Epithelial cell of esophagus (primary cell): ENCODE data around the gene OOSP4B.
"Not testable (repeated sequence)": the region's sequence is repeated elsewhere in the genome, so short reads cannot be mapped to it uniquely, and the experiment has no call there.

Experiments used
- DNase-seq: peaks from one replicate; pipeline ENCODE4 v3.0.0; 2010; ENCODE audit warnings: low read depth
- H3K4me3 ChIP-seq: 2 replicates; pipeline ENCODE4 v1.5.1; 2011; ENCODE audit warnings: mild to moderate bottlenecking, low read length, control low read depth
- TF ChIP-seq, protein P1 (sequence below): IDR thresholded peaks from 2 replicates; pipeline ENCODE4 v1.5.1; 2011; ENCODE audit warnings: low read depth, mild to moderate bottlenecking, low read length, control low read depth, inconsistent platforms; ENCODE audit not compliant: insufficient read depth; ENCODE audit errors: missing control alignments

The OOSP4B gene

DNA sequence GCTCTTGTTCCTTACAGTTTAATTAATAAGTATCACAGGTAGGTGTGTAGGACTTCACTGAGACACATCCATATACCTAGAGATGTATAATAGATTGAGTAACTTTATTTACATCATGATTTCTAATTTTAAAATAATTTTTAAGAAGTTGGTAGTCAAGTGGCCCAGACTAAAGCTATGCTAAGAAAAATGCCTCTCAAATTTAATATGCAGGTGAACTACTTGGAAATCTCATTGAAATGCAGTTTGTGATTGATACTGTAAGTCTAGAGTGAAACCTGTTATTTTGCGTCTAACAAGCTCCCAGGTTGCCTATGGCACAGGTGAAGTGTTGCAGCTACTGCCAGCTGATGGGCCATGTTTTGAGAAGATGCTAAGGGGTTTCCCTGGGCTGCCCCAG is at the start of gene OOSP4B:
OOSP4B (plus strand) TSS at position 301 of the 400 bp plus-strand sequence.
- DNase-seq, result no peak
- TF ChIP-seq, protein P1, sequence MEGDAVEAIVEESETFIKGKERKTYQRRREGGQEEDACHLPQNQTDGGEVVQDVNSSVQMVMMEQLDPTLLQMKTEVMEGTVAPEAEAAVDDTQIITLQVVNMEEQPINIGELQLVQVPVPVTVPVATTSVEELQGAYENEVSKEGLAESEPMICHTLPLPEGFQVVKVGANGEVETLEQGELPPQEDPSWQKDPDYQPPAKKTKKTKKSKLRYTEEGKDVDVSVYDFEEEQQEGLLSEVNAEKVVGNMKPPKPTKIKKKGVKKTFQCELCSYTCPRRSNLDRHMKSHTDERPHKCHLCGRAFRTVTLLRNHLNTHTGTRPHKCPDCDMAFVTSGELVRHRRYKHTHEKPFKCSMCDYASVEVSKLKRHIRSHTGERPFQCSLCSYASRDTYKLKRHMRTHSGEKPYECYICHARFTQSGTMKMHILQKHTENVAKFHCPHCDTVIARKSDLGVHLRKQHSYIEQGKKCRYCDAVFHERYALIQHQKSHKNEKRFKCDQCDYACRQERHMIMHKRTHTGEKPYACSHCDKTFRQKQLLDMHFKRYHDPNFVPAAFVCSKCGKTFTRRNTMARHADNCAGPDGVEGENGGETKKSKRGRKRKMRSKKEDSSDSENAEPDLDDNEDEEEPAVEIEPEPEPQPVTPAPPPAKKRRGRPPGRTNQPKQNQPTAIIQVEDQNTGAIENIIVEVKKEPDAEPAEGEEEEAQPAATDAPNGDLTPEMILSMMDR, result no peak
- no peak within 1 kb of the TSS for H3K4me3 ChIP-seq

DNA sequence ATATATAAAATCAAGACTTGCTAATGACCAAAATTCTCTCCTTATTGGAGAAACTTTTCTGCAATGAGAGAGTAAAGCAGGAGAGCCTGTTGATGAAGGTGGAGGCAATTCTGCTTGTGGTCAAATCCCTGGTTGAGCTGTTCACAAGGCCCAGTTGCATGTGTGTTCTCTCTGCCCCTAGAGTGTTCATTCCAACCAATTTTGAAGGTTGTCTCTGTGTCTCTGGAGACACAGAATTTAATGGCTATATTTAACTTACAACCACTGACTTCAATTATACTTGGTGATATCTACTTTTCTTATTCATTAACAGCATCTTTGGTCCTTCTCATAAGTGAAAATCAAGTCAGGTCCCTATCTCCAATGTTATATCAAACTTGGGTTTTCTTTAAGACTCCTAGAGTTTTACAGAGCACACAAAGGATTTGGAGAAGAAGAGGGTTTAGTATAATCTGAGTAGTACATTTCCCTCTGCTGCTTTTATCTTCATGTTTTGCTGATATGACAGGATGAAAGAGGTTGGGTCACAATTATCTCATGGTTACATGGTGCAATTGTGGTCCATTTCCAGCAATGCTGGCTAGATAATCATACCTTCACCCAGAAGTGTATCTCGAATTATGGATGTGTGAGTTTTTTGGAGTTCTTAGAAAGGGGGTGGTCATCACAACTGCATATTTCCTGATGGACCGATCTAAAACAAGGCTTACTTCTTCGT is 49.1 kb upstream of the OOSP4B start:
- DNase-seq, result no peak
- no peak overlapping the region for H3K4me3 ChIP-seq
- TF ChIP-seq, protein P1, result no peak

DNA sequence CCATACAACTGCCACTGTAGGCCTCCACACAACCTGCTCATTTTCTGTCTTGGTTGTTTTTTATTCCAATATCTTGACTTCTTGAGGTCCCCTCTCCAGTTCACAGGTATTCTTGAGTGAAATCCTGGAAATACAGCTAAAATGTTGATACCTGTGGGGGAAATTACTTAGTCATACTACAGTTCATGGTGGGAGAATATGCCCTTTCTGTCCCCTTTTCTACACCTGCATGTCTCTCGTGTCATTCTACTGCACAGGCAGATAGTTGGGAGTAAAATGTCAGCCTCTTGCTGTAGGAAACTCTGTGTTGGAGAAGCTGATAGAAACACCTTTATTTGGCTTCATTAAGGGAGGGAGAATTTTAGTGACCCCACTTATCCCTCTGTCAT is 48.6 kb upstream of the OOSP4B start:
- TF ChIP-seq, protein P1, result no peak
- H3K4me3 ChIP-seq, result no peak overlapping the region
- no peak for DNase-seq

DNA sequence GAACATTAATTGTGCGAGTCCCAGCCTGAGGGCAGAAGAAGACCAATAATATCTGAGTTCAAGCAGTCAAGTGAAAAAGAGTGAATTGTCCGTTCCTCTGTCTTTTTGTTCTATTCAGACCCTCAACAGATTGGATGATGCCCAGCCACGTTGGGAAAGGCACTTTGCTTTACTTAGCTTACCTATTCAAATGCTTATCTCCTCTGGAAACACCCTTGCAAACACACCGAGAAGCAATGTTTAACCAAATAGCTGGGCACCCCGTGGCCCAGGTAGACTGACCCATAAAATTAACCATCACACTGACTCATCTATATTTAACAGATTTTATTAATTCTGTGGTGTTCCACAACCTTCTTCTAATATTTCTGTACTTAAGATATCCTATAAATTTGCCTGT is 43.9 kb upstream of the OOSP4B start:
- no peak overlapping the region for H3K4me3 ChIP-seq
- no peak for DNase-seq
- TF ChIP-seq, protein P1, result no peak

DNA sequence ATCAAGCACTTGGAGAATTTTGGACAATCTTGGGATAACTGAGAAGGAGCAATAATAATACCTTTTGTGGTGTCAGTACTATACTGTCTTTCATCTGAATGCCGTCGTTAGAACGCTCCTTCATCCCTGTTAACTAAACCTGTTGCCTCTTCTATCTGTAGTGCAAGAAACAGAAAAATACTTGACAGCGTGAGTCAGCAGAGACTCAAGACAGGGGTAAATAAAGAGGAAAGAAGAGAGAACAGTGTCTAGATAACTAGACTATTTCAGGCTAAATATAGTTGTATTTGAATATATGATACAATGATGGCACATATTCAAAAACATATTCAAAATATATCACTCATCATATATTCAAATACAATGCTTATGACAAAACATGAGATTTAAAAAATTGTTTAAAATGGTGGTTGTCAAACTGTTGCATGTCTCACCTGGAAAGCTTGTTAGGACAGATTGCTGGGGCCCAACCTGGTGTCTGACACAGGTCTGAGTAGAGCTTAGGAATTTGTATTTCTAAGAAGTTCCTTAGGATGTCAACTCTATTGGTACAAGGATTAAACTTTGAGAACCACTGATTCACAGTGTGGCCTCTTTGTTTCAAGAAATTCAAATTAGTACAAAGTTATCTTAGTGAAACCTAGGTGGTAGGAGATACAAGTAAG is 35.7 kb upstream of the OOSP4B start:
- TF ChIP-seq, protein P1, result no peak
- peak; percentile 71 for DNase-seq
- no peak overlapping the region for H3K4me3 ChIP-seq

DNA sequence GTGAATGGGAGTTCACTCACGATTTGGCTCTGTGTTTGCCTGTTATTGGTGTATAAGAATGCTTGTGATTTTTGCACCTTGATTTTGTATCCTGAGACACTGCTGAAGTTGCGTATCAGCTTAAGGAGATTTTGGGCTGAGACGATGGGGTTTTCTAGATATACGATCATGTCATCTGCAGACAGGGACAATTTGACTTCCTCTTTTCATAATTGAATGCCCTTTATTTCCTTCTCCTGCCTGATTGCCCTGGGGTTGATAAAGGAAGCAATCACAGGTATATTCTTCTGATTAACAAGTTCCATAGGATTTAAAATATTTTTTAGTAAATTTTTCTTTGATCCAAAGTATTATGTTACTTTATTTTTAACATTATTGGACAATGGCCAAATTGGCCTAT is 34.9 kb upstream of the OOSP4B start:
- DNase-seq, H3K4me3 ChIP-seq: not testable (repeated sequence)

DNA sequence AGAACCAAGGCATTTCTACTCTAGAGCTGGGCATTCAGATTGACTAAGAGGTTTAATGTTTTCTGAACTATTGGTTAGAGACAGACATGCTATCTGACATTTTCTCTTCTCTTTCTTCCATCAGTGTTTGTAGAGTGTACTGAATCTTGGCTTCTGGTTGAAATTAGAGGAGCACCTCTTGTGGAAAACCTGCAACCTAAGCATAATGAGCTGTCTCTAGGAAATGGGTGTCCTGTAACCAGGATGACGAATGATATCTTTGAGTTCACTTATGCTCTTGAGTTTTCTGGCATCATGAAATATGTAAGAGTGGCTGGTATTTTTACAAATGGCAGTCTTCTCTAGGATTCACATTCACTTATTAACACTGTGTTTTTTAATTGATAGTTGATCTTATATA is 33.8 kb upstream of the OOSP4B start:
- DNase-seq, result no peak
- H3K4me3 ChIP-seq, result no peak overlapping the region
- TF ChIP-seq, protein P1, result no peak
